T47D (cell line): ENCODE measurements around the gene TIMM50.
A peak's percentile ranks its signal among the peaks of the same experiment; 100 is the strongest.

Experiments used
- DNase-seq, 2 experiments: peaks; one replicate each; pipeline versions ENCODE4 v3.0.0 to v3.0.0-alpha.2; 2011 to 2012; ENCODE audit warnings: low read depth in 1 of 2, low spot score in 1 of 2
- JUND ChIP-seq: IDR thresholded peaks from 2 replicates; pipeline ENCODE4 v1.6.1; 2012; ENCODE audit warnings: low read depth
- in situ Hi-C: cut with HindIII; loops from 2 replicates; pipeline ENCODE4 v1.10.0; 2016; ENCODE audit warnings: low sequenced_read_pairs, low pct_unique_long_range_greater_than_20kb

Gene TIMM50

GRCh38 chr19:39512988-39513387, 32.4 kb downstream of the TIMM50 start:
- in situ Hi-C loops: no loop called here
- DNase-seq: no peak
- TF ChIP-seq JUND: no peak

DNA sequence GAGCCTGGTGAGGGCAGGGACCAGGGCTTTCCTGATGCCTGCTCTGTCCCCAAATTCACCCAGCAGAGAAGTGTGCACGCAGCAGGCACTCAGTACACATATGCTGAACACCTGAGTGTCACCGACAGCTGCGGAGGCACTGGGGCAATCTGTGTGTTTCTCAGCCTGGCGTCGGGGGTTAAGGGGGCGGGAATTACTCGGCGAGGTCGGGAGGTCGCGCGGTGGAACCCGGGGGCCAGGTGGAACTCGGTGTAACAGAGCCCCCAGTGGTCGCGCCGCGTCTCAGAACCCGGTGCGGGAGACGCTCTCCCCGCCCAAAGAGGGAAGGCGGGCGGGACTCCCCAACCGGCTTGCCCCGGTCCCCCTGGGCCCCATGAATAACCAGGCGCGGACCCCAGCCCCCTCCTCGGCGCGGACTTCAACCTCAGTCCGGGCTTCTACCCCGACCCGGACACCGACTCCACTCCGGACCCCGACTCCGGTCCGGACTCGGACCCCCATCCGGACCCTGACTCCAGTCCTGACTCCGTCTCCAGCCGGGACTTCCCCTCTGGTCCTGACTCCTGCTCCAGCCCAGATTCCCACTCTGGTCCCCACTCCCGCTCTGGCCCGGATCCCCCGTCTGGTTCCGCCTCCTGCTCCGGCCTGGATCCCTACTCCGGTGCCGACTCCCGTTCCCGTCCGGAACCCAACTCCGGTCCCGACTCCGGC, 34.4 kb downstream of the TIMM50 start, which contains the start of gene SELENOV:
Gene SELENOV (plus strand): TSS at position 300 of the 711 bp plus-strand sequence. CDS start 74 bp downstream, at position 374.
- no peak for DNase-seq
- TF ChIP-seq JUND: no peak
- in situ Hi-C loops: no loop called here

DNA sequence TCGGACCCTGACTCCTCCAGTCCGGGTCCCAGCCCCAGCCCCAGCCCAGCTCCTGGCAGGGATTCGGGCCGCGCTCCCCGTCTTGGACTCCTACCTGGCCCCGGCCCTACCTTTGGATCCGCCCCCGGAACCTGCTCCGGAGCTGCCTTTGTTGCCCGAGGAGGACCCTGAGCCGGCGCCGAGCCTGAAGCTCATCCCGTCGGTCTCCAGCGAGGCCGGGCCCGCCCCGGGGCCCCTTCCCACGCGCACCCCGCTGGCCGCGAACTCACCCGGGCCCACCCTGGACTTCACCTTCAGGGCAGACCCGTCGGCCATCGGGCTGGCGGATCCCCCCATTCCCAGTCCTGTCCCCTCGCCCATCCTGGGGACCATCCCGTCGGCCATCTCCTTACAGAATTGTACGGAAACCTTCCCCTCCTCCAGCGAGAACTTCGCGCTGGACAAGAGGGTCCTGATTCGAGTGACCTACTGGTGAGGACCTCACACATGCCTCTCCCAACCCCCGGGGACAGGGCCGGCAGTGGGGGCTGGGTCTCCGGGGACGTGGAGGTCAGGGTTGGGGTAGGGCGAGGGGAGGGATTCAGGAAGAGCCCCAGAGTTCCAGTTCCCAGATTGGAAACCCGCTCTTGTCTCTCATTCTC, 35.0 kb downstream of the TIMM50 start:
- in situ Hi-C loops: no loop called here
- no peak for TF ChIP-seq JUND
- DNase-seq: no peak

GRCh38 chr19:39516270-39516669, 35.6 kb downstream of the TIMM50 start:
- no peak for DNase-seq
- in situ Hi-C loops: no loop called here
- TF ChIP-seq JUND: no peak

GRCh38 chr19:39517432-39517831, 36.8 kb downstream of the TIMM50 start:
- no peak for DNase-seq
- in situ Hi-C loops: no loop called here
- no peak for TF ChIP-seq JUND

- no peak for TF ChIP-seq JUND
- peak in 1 of 2 experiments; percentile 16 for DNase-seq
- in situ Hi-C loops: no loop called here
These were observed 37.8 kb downstream of the TIMM50 start for GRCh38 chr19:39518458-39518857.

DNA sequence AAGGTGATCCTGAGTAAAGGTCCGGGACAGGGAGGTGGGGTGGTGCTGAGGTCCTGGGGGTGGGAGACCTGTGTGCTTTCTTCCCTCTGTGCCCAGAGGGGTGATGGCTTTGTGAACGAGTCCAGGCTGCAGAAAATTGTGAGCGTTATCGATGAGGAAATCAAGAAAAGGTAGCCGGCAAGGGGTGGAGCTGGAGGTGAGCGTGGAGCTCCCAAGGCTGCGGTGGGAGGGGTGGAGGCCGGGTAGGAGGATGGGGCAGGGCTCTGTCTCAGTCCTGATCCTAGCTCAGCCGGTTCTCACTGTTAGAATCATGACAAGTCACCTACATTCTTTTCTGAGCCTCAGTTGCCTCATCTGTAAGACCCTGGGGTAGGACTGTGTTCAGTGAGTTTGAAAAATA, 38.3 kb downstream of the TIMM50 start:
- in situ Hi-C loops: no loop called here

GRCh38 chr19:39520541-39521484, 40.2 kb downstream of the TIMM50 start:
- TF ChIP-seq JUND: no peak
- DNase-seq: no peak
- in situ Hi-C loops: no loop called here

More for the DNA sequence above, 38.3 kb downstream of the TIMM50 start:
- DNase-seq: peak in 1 of 2 experiments; percentile 66
- TF ChIP-seq JUND: no peak

GRCh38 chr19:39524495-39524894, 43.9 kb downstream of the TIMM50 start:
- TF ChIP-seq JUND: no peak
- in situ Hi-C loops: no loop called here

DNA sequence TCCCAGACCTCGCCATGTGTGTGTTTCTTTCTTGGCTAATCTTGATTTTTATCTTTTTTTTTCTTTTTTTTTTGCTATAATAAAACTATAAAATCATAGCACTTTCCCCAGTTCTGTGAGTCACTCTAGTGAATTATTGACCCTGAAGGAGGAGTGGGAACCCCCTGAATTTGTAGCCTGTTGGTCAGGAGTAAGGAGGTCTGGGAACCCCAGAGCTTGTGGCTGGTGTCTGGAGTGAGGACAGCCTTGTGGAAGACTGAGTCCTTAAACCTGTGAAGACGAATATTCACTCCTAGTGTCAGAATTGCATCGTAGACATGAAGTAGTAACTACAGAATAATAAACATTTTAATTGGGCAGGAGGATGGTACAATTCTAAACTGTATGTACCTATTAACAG, 44.6 kb downstream of the TIMM50 start:
- DNase-seq: no peak
- in situ Hi-C loops: no loop called here

More at GRCh38 chr19:39524495-39524894, 43.9 kb downstream of the TIMM50 start:
- DNase-seq: no peak

DNA sequence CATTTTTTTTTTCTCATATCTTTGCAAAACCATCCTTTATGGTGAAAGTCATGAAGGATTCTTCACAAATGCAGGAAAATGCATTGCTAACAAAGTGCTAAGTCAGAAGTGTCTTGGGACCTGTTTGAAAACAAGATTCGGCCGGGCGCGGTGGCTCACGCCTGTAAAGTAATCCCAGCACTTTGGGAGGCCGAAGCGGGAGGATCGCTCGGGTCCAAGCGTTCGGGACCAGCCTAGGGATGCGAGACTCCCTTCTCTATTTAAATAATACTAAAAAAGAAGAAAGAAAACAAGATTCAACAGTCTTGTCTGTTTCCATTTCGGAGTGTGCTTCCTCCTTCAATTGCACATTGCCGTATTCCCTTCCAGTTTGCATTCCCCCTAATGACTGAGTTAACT, 51.2 kb downstream of the TIMM50 start:
- DNase-seq: no peak
- in situ Hi-C loops: no loop called here

More for the DNA sequence above, 44.6 kb downstream of the TIMM50 start:
- TF ChIP-seq JUND: no peak

GRCh38 chr19:39532233-39533002, 51.8 kb downstream of the TIMM50 start, which contains the start of gene EID2B:
Gene EID2B, minus strand, starts transcription at chr19:39532852. Its CDS starts 50 bp downstream, at chr19:39532802.
- in situ Hi-C loops: no loop called here
- TF ChIP-seq JUND: no peak
- peak; percentile 90 to 92 for DNase-seq

More for the DNA sequence above, 51.2 kb downstream of the TIMM50 start:
- no peak for TF ChIP-seq JUND
